Memory B cell (primary cell): ENCODE data around the gene OR4C5.
"Not testable (repeated sequence)": the region's sequence is repeated elsewhere in the genome, so short reads cannot be mapped to it uniquely, and the experiment has no call there.

Experiments used
- ATAC-seq: fragments of 150-1000 bp; cut with Tn5 transposase; 2 replicates; pipeline ENCODE4 v1.10.0; 2021; ENCODE audit warnings: low read depth, mild to moderate bottlenecking, moderate library complexity
- DNase-seq, 2 donors: peaks; one replicate each; pipeline ENCODE4 v3.0.0; 2022; ENCODE audit warnings: low spot score in 2 of 2
- H3K27ac Mint-ChIP-seq: one replicate; pipeline ENCODE4 v1.8.0; 2022; ENCODE audit warnings: mild to moderate bottlenecking, moderate library complexity, mixed read lengths
- H3K27me3 Mint-ChIP-seq: one replicate; pipeline ENCODE4 v1.8.0; 2022; ENCODE audit warnings: mixed read lengths
- H3K36me3 Mint-ChIP-seq: one replicate; pipeline ENCODE4 v1.8.0; 2022; ENCODE audit warnings: mild to moderate bottlenecking, mixed read lengths
- H3K4me1 Mint-ChIP-seq: one replicate; pipeline ENCODE4 v1.8.0; 2022; ENCODE audit warnings: mixed read lengths
- H3K4me3 Mint-ChIP-seq: one replicate; pipeline ENCODE4 v1.8.0; 2022; ENCODE audit warnings: mild to moderate bottlenecking, moderate library complexity, mixed read lengths
- H3K9me3 Mint-ChIP-seq: one replicate; pipeline ENCODE4 v1.8.0; 2022; ENCODE audit warnings: mixed read lengths

OR4C5 gene

DNA sequence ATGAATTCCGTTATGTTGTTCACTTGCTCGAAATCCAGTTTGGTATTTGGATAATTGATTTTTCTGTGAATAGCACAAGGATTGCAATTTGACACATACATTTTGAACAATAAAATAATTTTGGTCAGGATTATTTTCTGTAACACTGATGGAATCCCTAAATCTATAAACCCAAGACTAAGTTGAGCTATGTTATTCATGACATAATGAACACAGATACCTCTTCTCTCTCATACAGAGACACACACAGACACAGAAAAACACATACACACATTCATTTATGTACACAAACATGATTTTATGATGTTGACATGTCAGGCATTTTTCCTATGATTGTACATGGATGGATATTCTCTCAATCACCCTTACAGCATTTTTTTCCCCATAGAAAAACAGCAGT lies at the start of gene OR4C5:
Gene OR4C5 (minus strand): TSS at position 101 of the 400 bp plus-strand sequence. CDS start 0 bp downstream, at position 101.
- ATAC-seq (no peak), DNase-seq (no peak)
- Mint-ChIP-seq H3K4me1 (no peaks in the 10 kb centered on the region), H3K36me3 (no peaks in the 10 kb centered on the region), H3K4me3 (no peak within 1 kb of the TSS), H3K9me3 (peaks cover 2% of the 10 kb centered on the region), H3K27me3 (peaks cover 2% of the 10 kb centered on the region), H3K27ac (no peak within 1 kb of the TSS)

DNA sequence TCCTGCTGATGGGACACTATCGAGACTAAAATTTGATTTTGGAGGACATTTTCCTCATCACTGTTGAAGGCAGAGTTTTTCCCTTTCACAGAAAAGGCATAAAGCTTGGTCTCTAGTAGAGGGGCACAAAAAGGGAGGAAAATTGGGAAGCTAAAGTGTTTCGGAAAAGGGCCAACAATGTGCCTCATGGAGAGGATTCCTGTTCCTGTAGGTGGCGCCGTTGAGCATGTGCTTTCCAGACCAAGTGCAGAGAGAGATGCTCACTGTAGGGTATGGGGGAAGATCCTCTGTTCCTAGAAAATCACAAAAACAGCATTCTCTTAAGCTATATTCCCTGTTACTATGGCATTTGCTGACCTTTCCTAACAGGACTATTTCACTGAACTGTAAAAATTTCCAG lies 18.4 kb upstream of the OR4C5 start:
- no peak for DNase-seq
- H3K27ac Mint-ChIP-seq, result no peak overlapping the region
- no peak for ATAC-seq
- peaks cover 2% of the 10 kb centered on the region for H3K27me3 Mint-ChIP-seq
- peaks cover under 1% of the 10 kb centered on the region for H3K36me3 Mint-ChIP-seq
- H3K4me1 Mint-ChIP-seq, result no peaks in the 10 kb centered on the region
- peaks cover 6% of the 10 kb centered on the region for H3K9me3 Mint-ChIP-seq
- H3K4me3 Mint-ChIP-seq, result no peak overlapping the region

DNA sequence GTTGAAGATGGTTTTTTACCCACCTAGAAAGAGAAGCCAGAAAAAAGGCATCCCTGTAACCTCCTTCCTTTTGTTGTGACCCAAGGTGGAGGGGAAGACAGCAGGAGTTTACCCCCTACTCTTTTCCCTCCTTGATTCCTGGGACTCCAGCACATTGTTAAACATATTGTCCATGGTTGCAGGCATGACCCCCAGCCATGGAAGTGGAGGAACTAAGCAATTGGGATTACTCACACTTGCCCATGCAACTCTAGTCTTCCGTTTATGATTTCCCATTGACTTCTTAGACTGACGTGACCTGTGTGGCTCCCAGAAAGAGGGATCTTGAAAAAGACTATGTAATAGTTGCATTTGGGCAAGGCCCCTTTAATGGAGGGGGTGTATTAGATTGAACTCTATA lies 17.9 kb upstream of the OR4C5 start:
- DNase-seq, H3K27me3 Mint-ChIP-seq, H3K4me3 Mint-ChIP-seq, H3K4me1 Mint-ChIP-seq, H3K9me3 Mint-ChIP-seq, ATAC-seq, H3K27ac Mint-ChIP-seq, H3K36me3 Mint-ChIP-seq: not testable (repeated sequence)

DNA sequence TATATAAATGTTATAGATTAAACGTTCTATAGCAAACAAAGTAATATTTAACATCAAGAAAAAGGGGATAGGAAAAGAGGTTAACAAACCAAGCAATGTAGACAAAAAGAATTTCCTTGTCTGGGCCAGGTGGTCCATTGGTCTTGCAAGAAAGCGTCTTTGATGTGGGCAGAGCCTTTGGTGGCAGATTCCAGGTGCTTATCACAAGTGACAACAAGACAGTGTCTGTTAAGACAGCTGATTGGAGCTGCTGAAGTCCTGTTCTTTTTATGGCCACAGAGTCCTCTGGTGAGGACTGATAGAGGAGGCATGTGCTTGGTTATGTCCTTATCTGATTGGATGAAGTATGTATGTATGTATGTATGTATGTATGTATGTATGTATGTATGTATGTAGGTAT lies 5.0 kb downstream of the OR4C5 start:
- not testable (repeated sequence) for DNase-seq, H3K9me3 Mint-ChIP-seq, H3K27me3 Mint-ChIP-seq, H3K27ac Mint-ChIP-seq, ATAC-seq, H3K36me3 Mint-ChIP-seq, H3K4me3 Mint-ChIP-seq, H3K4me1 Mint-ChIP-seq

DNA sequence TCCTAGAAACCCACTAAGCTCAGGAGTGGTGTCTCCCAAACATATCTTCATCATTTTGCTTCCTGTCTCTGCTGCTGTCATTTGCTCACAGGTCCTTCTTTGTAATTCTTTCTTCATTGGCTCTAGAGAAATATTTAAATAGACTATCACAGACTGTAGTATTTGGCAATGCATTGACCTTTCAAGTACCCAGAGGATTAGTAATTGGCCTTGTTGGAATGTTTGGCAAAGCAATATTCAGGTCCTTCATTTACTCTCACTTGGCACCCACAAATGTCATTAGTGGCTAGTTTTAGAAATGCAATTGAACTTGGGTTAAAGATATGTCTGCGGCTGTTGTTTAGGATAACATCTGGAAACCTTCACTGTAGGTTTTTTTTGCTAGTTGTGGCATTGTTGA lies 11.6 kb downstream of the OR4C5 start:
- Mint-ChIP-seq H3K27ac (no peak overlapping the region), H3K27me3 (peaks cover 1% of the 10 kb centered on the region)

DNA sequence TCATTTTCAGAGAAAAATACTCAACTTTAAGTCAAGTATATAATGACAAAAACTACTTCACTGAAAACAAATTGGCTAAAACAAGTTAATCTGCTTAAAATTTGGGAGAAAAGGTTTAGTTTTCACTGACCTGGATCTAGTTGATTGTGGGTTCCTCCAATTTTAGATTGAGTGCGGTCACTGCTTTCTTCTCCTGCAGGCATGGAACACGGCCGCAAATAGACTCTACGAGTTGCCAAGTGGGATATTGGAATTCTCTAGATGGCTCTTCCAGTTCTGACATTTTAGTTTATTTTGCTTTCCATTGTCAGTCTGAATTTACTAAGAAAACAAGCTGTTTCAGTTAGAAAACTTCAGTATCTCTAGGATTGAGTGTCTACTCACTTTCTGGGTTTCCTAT lies 12.3 kb downstream of the OR4C5 start:
- Mint-ChIP-seq H3K36me3 (no peaks in the 10 kb centered on the region), H3K27ac (no peak overlapping the region), H3K4me3 (no peak overlapping the region), H3K27me3 (peaks cover 1% of the 10 kb centered on the region), H3K9me3 (peaks cover 1% of the 10 kb centered on the region), H3K4me1 (no peaks in the 10 kb centered on the region)
- DNase-seq, result no peak
- no peak for ATAC-seq

More for the DNA sequence above, 11.6 kb downstream of the OR4C5 start:
- Mint-ChIP-seq H3K4me1 (no peaks in the 10 kb centered on the region), H3K9me3 (peaks cover 4% of the 10 kb centered on the region), H3K36me3 (no peaks in the 10 kb centered on the region), H3K4me3 (no peak overlapping the region)
- ATAC-seq (no peak), DNase-seq (no peak)

DNA sequence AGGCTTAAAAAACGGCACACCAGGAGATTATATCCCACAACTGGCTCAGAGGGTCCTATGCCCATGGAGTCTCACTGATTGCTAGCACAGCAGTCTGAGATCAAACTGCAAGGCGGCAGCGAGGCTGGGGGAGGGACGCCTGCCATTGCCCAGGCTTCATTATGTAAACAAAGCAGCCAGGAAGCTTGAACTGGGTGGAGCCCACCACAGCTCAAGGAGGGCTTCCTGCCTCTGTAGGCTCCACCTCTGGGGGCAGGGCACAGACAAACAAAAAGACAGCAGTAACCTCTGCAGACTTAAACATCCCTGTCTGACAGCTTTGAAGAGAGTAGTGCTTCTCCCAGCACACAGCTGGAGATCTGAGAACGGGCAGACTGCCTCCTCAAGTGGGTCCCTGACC lies 20.0 kb downstream of the OR4C5 start:
- not testable (repeated sequence) for H3K4me1 Mint-ChIP-seq, H3K4me3 Mint-ChIP-seq, H3K9me3 Mint-ChIP-seq, DNase-seq, H3K36me3 Mint-ChIP-seq, H3K27ac Mint-ChIP-seq, ATAC-seq
- H3K27me3 Mint-ChIP-seq, result peaks cover 12% of the 10 kb centered on the region

DNA sequence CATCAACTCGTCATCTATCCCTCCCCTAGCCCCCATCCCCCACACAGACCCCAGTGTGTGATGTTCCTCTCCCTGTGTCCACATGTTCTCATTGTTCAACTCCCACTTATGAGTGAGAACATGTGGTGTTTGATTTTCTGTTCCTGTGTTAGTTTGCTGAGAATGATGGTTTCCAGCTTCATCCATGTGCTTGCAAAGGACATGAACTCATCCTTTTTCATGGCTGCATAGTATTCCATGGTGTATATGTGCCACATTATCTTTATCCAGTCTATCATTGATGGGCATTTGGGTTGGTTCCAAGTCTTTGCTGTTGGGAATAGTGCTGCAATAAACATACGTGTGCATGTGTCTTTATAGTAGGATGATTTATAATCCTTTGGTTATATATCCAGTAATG lies 23.8 kb downstream of the OR4C5 start:
- H3K4me1 Mint-ChIP-seq, H3K9me3 Mint-ChIP-seq, ATAC-seq, H3K27ac Mint-ChIP-seq, H3K36me3 Mint-ChIP-seq, H3K4me3 Mint-ChIP-seq, DNase-seq: not testable (repeated sequence)
- H3K27me3 Mint-ChIP-seq, result peaks cover 15% of the 10 kb centered on the region

DNA sequence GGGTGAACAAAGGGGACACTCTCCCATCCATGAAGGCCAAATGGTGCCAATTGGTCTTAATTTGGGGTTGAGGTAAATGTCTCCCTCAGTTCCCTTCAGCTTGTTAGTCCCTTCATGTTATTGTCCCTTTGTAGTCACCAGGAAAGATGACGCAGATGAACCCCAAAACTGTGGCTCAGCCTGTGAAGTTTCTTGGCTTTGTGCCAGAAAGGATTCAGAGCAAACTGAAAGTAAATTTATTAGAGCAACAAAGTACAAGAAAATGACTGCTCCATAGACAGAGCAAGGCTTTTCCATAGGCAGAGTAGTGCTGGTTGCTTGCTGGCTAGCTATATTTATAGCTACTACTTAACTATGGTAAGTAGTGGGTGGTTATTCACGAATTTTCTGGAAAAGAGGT lies 24.8 kb downstream of the OR4C5 start:
- no peaks in the 10 kb centered on the region for H3K4me1 Mint-ChIP-seq
- DNase-seq (no peak), ATAC-seq (no peak)
- peaks cover 13% of the 10 kb centered on the region for H3K27me3 Mint-ChIP-seq
- no peak overlapping the region for H3K4me3 Mint-ChIP-seq
- H3K27ac Mint-ChIP-seq, result no peak overlapping the region
- H3K36me3 Mint-ChIP-seq, result no peaks in the 10 kb centered on the region
- peaks cover 7% of the 10 kb centered on the region for H3K9me3 Mint-ChIP-seq

DNA sequence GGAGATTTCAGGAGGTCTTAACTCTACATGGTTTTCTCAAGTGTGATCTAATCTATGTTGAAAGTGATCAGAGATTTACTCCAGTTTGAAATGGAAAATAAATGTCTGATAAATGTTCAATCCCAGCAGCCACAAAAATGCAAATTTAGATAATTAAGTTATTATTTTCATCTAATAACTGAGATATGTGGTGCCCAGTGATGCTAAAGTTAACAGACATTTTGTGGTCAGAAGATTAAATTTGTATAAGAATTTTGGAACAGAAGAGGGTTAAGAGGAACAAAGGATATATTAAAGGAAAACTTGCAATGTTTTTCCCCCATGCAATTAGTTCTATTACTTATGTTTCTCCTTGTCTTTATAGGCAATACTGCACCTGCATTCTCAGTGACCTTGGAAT lies 41.6 kb downstream of the OR4C5 start, which contains the start of gene OR4C3:
Gene OR4C3 (plus strand): TSS at position 301 of the 400 bp plus-strand sequence. CDS start 102 bp downstream, outside the sequence.
- not testable (repeated sequence) for DNase-seq, H3K27me3 Mint-ChIP-seq, H3K36me3 Mint-ChIP-seq, H3K4me3 Mint-ChIP-seq, H3K9me3 Mint-ChIP-seq, H3K27ac Mint-ChIP-seq, H3K4me1 Mint-ChIP-seq, ATAC-seq

DNA sequence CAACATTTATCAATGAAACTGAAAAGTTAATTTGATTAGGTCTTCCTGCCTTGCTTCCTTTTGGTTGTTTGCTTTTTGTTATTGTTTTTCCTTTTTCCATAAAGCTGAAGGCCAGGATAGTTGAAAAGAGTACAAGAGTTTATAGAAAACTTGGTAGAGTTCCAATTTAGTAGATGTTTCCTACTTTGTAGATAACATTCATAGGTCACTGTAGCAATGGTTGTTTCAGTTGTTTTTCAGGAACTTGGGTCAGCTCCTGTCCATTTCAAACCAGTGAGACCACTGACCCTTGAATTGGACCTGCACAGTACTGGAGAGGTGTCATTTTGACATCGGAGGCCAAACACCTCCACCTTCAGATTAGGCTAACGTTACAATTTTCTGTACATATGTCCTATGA lies 46.5 kb downstream of the OR4C5 start:
- not testable (repeated sequence) for H3K4me1 Mint-ChIP-seq, H3K36me3 Mint-ChIP-seq, DNase-seq, ATAC-seq, H3K9me3 Mint-ChIP-seq, H3K4me3 Mint-ChIP-seq, H3K27ac Mint-ChIP-seq
- H3K27me3 Mint-ChIP-seq, result peaks cover 11% of the 10 kb centered on the region
